Keratinocyte (primary cell): ENCODE measurements around the gene MTHFR. TPM values are rescaled to one million over a fixed set of nuclear protein-coding genes. Genes with fewer than 3 reads are reported as not detected.

Experiments
- DNase-seq: peaks from one replicate; pipeline ENCODE4 v3.0.0-alpha.2; 2011; ENCODE audit warnings: low read depth, missing footprints, low spot score
- FAIRE-seq: peaks from 2 replicates; lab custom pipeline; 2011; peaks lifted over from hg19 to GRCh38; lab: Jason Lieb, UNC
- H2AFZ ChIP-seq: 2 replicates; pipeline ENCODE4 v1.6.0; 2012; ENCODE audit warnings: low read length, control low read depth, inconsistent platforms; ENCODE audit not compliant: control insufficient read depth
- H3K27ac ChIP-seq: 2 replicates; pipeline ENCODE4 v1.5.1; 2011; ENCODE audit warnings: low read length; ENCODE audit not compliant: control insufficient read depth, insufficient read depth
- H3K27me3 ChIP-seq: 3 replicates; pipeline ENCODE4 v1.6.0; 2011; ENCODE audit warnings: low read length; ENCODE audit not compliant: control insufficient read depth, insufficient read depth; ENCODE audit errors: extremely low read depth
- H3K36me3 ChIP-seq, 2 experiments: 2 replicates in 1 of 2; 3 replicates in 1 of 2; pipeline ENCODE4 v1.5.1; 2011; ENCODE audit warnings: low read length in 2 of 2, mild to moderate bottlenecking in 1 of 2; ENCODE audit not compliant: control insufficient read depth in 2 of 2, insufficient read depth in 2 of 2; ENCODE audit errors: extremely low read depth in 1 of 2
- H3K4me1 ChIP-seq: 3 replicates; pipeline ENCODE4 v1.5.1; 2011; ENCODE audit warnings: low read length; ENCODE audit not compliant: control insufficient read depth, insufficient read depth; ENCODE audit errors: extremely low read depth
- H3K4me2 ChIP-seq: 3 replicates; pipeline ENCODE4 v1.6.0; 2011; ENCODE audit warnings: low read depth, low read length; ENCODE audit not compliant: control insufficient read depth, insufficient read depth; ENCODE audit errors: extremely low read depth
- H3K4me3 ChIP-seq, 3 experiments: fragments of 200-600 bp in 1 of 3; sonication (generic) in 1 of 3; 2 replicates in 2 of 3; 3 replicates in 1 of 3; pipeline ENCODE4 v1.5.1; 2011 to 2016; ENCODE audit warnings: low read length in 3 of 3, mild to moderate bottlenecking in 3 of 3, control low read depth in 2 of 3, inconsistent platforms in 1 of 3, low read depth in 1 of 3, mixed read lengths in 1 of 3, mixed run types in 1 of 3, moderate library complexity in 1 of 3; ENCODE audit not compliant: control insufficient read depth in 2 of 3, insufficient read depth in 2 of 3; ENCODE audit errors: extremely low read depth in 1 of 3
- H3K79me2 ChIP-seq: 2 replicates; pipeline ENCODE4 v1.6.0; 2012; ENCODE audit warnings: low read length; ENCODE audit not compliant: control insufficient read depth, insufficient read depth
- H3K9ac ChIP-seq: 3 replicates; pipeline ENCODE4 v1.6.0; 2011; ENCODE audit warnings: low read length; ENCODE audit not compliant: control insufficient read depth, insufficient read depth; ENCODE audit errors: extremely low read depth
- H3K9me1 ChIP-seq: 3 replicates; pipeline ENCODE4 v1.6.0; 2011; ENCODE audit warnings: low read length; ENCODE audit not compliant: control insufficient read depth, insufficient read depth; ENCODE audit errors: extremely low read depth
- H3K9me3 ChIP-seq: 2 replicates; pipeline ENCODE4 v1.5.1; 2012; ENCODE audit warnings: low read depth, low read length; ENCODE audit not compliant: control insufficient read depth
- H4K20me1 ChIP-seq: 3 replicates; pipeline ENCODE4 v1.6.0; 2011; ENCODE audit warnings: low read length; ENCODE audit not compliant: control insufficient read depth, insufficient read depth; ENCODE audit errors: extremely low read depth
- EZH2 ChIP-seq: IDR thresholded peaks from one replicate; pipeline ENCODE4 v1.6.1; 2012; ENCODE audit warnings: inconsistent platforms, mild to moderate bottlenecking, low read length, moderate library complexity
- dilution Hi-C: fragments of 300-500 bp; cut with MboI; formaldehyde crosslinking; loops from one replicate; pipeline ENCODE4 v1.7.0; 2020; ENCODE audit warnings: low sequenced_read_pairs; ENCODE audit not compliant: extremely low pct_ligation_motif_present
- polyA plus RNA-seq, 5 experiments: library from polyadenylated mRNA; depleted of rRNA in 3 of 5; stranded (reverse) in 3 of 5; stranded (forward) in 1 of 5; unstranded in 1 of 5; fragments of >200 nt; gene quantifications; 1 replicate in 1 of 5; 2 replicates in 3 of 5; 3 replicates in 1 of 5; pipeline versions ENCODE4 v1.2.1 to v1.2.3, GENCODE V29; 2011 to 2012; ENCODE audit warnings: missing spikeins in 2 of 5, low read depth in 1 of 5, low replicate concordance in 1 of 5
- TF ChIP-seq, protein P1 (sequence below), 3 experiments: IDR thresholded peaks in 1 of 3; conservative IDR thresholded peaks in 1 of 3; optimal IDR thresholded peaks in 1 of 3; 2 replicates in 2 of 3; 3 replicates in 1 of 3; pipeline versions ENCODE3 to v1.5.1; 2011; ENCODE audit warnings: low read length in 3 of 3, mild to moderate bottlenecking in 3 of 3, moderate library complexity in 2 of 3, control low read depth in 1 of 3, inconsistent platforms in 1 of 3; ENCODE audit not compliant: insufficient read depth in 2 of 3; ENCODE audit errors: extremely low read depth in 1 of 3

MTHFR gene
- polyA plus RNA-seq, 1 donor (not counting 4 experiments of a cell fraction or from before 2014, with no cell fraction given) = 5.2 TPM

DNA sequence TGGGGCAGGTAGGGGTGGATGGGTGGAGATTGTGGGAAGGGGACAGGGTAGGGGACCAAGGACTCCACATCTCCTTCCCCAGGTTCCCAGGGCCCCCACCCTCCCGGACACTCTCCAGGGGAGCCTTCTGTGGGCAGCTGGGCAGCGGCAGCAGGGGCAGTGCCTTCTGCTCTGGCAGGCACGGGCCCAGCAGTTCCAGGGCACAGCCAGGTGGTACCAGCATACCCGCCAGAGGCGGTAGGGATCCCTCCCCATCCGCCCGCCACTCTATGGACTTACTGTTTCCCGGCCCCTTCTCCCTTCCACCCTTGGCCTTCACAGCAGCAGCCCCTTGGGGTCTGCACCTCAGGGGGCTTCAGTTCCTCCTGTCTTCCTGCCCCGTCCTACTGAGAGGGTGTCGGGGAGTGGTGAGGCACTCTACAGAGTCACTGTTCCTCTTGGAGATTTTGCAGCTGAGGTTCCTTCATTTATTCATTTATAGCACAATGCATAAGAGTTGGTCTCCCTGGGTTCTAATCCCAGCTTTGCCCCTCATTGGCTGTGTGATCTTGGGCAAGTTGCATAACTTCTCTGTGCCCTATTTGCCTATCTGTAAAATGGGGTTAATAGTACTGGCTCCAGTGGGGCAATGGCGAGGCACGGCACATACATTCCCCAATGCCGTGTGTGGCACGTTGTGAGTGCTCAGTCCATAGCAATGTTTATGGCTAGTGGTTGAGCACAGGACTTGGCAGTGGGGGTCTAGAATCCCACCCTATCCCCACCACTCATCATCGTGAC is 26.7 kb downstream of the MTHFR start:
- Histone ChIP-seq H3K4me1 (peaks cover 4% of the 10 kb centered on the region), H3K9me1 (no peaks in the 10 kb centered on the region), H3K36me3 (no peaks in the 10 kb centered on the region), H2AFZ (no peak overlapping the region), H3K9me3 (no peaks in the 10 kb centered on the region), H3K9ac (no peak overlapping the region), H3K27me3 (no peaks in the 10 kb centered on the region), H3K4me3 (no peak overlapping the region), H3K27ac (no peak overlapping the region), H3K4me2 (no peak overlapping the region), H3K79me2 (no peaks in the 10 kb centered on the region), H4K20me1 (no peaks in the 10 kb centered on the region)
- dilution Hi-C loops = no loop called here
- TF ChIP-seq, protein P1, sequence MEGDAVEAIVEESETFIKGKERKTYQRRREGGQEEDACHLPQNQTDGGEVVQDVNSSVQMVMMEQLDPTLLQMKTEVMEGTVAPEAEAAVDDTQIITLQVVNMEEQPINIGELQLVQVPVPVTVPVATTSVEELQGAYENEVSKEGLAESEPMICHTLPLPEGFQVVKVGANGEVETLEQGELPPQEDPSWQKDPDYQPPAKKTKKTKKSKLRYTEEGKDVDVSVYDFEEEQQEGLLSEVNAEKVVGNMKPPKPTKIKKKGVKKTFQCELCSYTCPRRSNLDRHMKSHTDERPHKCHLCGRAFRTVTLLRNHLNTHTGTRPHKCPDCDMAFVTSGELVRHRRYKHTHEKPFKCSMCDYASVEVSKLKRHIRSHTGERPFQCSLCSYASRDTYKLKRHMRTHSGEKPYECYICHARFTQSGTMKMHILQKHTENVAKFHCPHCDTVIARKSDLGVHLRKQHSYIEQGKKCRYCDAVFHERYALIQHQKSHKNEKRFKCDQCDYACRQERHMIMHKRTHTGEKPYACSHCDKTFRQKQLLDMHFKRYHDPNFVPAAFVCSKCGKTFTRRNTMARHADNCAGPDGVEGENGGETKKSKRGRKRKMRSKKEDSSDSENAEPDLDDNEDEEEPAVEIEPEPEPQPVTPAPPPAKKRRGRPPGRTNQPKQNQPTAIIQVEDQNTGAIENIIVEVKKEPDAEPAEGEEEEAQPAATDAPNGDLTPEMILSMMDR (optimal IDR thresholded peaks at IDR 0.05 in 1 of 3, IDR thresholded peaks at IDR 0.05 in 1 of 3, conservative IDR thresholded peaks at IDR 0.05 in 1 of 3; ENCODE audit: extremely low read depth in 1 of 3, insufficient read depth in 2 of 3, low read length in 3 of 3) = no peak
- no peak for TF ChIP-seq EZH2
- no peak for FAIRE-seq
- DNase-seq = no peak

GRCh38 chr1:11778336-11778735 is 27.4 kb downstream of the MTHFR start:
- Histone ChIP-seq H3K9me1 (no peaks in the 10 kb centered on the region), H3K79me2 (no peaks in the 10 kb centered on the region), H3K9ac (no peak overlapping the region), H3K4me2 (no peak overlapping the region), H3K36me3 (no peaks in the 10 kb centered on the region), H3K4me3 (no peak overlapping the region), H2AFZ (no peak overlapping the region), H3K27me3 (no peaks in the 10 kb centered on the region), H4K20me1 (no peaks in the 10 kb centered on the region), H3K9me3 (no peaks in the 10 kb centered on the region), H3K27ac (no peak overlapping the region), H3K4me1 (peaks cover 4% of the 10 kb centered on the region)
- TF ChIP-seq, protein P1 (optimal IDR thresholded peaks at IDR 0.05 in 1 of 3, IDR thresholded peaks at IDR 0.05 in 1 of 3, conservative IDR thresholded peaks at IDR 0.05 in 1 of 3; ENCODE audit: extremely low read depth in 1 of 3, insufficient read depth in 2 of 3, low read length in 3 of 3) = no peak
- TF ChIP-seq EZH2 = no peak
- dilution Hi-C loops = no loop called here
- FAIRE-seq = no peak
- DNase-seq = no peak
